GM12878 (cell line): ENCODE measurements around the gene ARID5B. TPM values are rescaled to one million over a fixed set of nuclear protein-coding genes. Genes with fewer than 3 reads are reported as not detected.
A peak's percentile ranks its signal among the peaks of the same experiment; 100 is the strongest.

Experiments
- CBFB ChIP-seq: IDR thresholded peaks from 2 replicates; pipeline ENCODE4 v1.6.1; 2016; ENCODE audit warnings: antibody characterized with exemption, low read depth
- DPF2 ChIP-seq: fragments of 450-650 bp; IDR thresholded peaks from 2 replicates; pipeline ENCODE4 v1.6.1; 2017; ENCODE audit warnings: mild to moderate bottlenecking
- E2F8 ChIP-seq: fragments of 450-650 bp; IDR thresholded peaks from 2 replicates; pipeline ENCODE4 v1.6.1; 2018; ENCODE audit warnings: mild to moderate bottlenecking, low read depth, moderate library complexity; ENCODE audit not compliant: partially characterized antibody
- EP300 ChIP-seq, 2 experiments: fragments of 150-350 bp in 1 of 2; IDR thresholded peaks; 2 replicates each; pipeline ENCODE4 v1.6.1; 2011 to 2012; ENCODE audit warnings: low read depth in 2 of 2, low read length in 2 of 2, borderline replicate concordance in 1 of 2, improper control_type of control experiment in 1 of 2, inconsistent platforms in 1 of 2; ENCODE audit not compliant: control insufficient read depth in 1 of 2
- GABPA ChIP-seq: IDR thresholded peaks from 2 replicates; pipeline ENCODE4 v1.6.1; 2014; ENCODE audit warnings: antibody characterized with exemption, low read depth, mild to moderate bottlenecking, inconsistent platforms
- MEF2B ChIP-seq: fragments of 450-650 bp; IDR thresholded peaks from 2 replicates; pipeline ENCODE4 v1.6.1; 2018; ENCODE audit warnings: mild to moderate bottlenecking, moderate library complexity; ENCODE audit not compliant: partially characterized antibody, poor library complexity, severe bottlenecking
- MTA3 ChIP-seq: IDR thresholded peaks from 2 replicates; pipeline ENCODE4 v1.6.1; 2012; ENCODE audit warnings: low read length, inconsistent platforms, borderline replicate concordance
- NKRF ChIP-seq: fragments of 450-650 bp; conservative IDR thresholded peaks from 2 replicates; pipeline ENCODE4 v1.6.1; 2017; ENCODE audit warnings: mild to moderate bottlenecking, moderate library complexity
- REST ChIP-seq: IDR thresholded peaks from 2 replicates; pipeline ENCODE4 v1.6.1; 2012; ENCODE audit warnings: mild to moderate bottlenecking, low read depth, low read length
- RUNX3 ChIP-seq: IDR thresholded peaks from 2 replicates; pipeline ENCODE4 v1.6.1; 2012; ENCODE audit warnings: low read length, inconsistent platforms
- SREBF2 ChIP-seq: IDR thresholded peaks from 2 replicates; pipeline ENCODE4 v1.6.1; 2012; ENCODE audit warnings: mild to moderate bottlenecking, low read length
- TAF1 ChIP-seq: IDR thresholded peaks from 2 replicates; pipeline ENCODE4 v1.6.1; 2011; ENCODE audit warnings: mild to moderate bottlenecking, low read depth, low read length, borderline replicate concordance
- TBL1XR1 ChIP-seq: IDR thresholded peaks from 2 replicates; pipeline ENCODE4 v1.6.1; 2012; ENCODE audit warnings: low read depth, low read length, improper control_type of control experiment
- USF2 ChIP-seq: IDR thresholded peaks from 2 replicates; pipeline ENCODE4 v1.6.1; 2011; ENCODE audit warnings: low read depth, low read length, improper control_type of control experiment, borderline replicate concordance
- ZBTB40 ChIP-seq: fragments of 450-650 bp; IDR thresholded peaks from 2 replicates; pipeline ENCODE4 v1.6.1; 2016; ENCODE audit warnings: mild to moderate bottlenecking, moderate library complexity, borderline replicate concordance
- ZNF207 ChIP-seq: fragments of 450-650 bp; IDR thresholded peaks from 2 replicates; pipeline ENCODE4 v1.6.1; 2014; ENCODE audit warnings: antibody characterized with exemption, mild to moderate bottlenecking, borderline replicate concordance
- ZNF384 ChIP-seq: IDR thresholded peaks from 2 replicates; pipeline ENCODE4 v1.6.1; 2012; ENCODE audit warnings: low read depth, mild to moderate bottlenecking, low read length, improper control_type of control experiment, borderline replicate concordance
- polyA plus RNA-seq, 11 experiments: library from polyadenylated mRNA; depleted of rRNA in 4 of 11; unstranded in 6 of 11; stranded (reverse) in 5 of 11; fragments of >200 nt; fragmentation: Nextera tagmentation in 4 of 11; fragmentation: Illumina TruSeq in 1 of 11; extraction: Ambion mirVana in 4 of 11; extraction: Trizol in 1 of 11; gene quantifications; 1 replicate in 1 of 11; 2 replicates in 10 of 11; pipeline versions ENCODE4 v1.2.1 to v1.2.3, GENCODE V29; 2011 to 2016; ENCODE audit warnings: inconsistent platforms in 2 of 11, missing spikeins in 2 of 11, low read depth in 1 of 11
- total RNA-seq, 4 experiments: library from RNA; depleted of rRNA in 3 of 4; stranded (reverse); fragments of >200 nt in 3 of 4; fragmentation: Illumina TruSeq in 1 of 4; extraction: Trizol in 1 of 4; gene quantifications; 2 replicates each; pipeline versions ENCODE4 v1.2.1 to v1.2.3, GENCODE V29; 2013 to 2021

The ARID5B gene
- total and polyA plus RNA-seq, 10 of the 15 experiments (the other 5 are each of a cell fraction or from before 2014, with no cell fraction given) = 2.7 to 8.5 (median 6.1) TPM

- no peak for TF ChIP-seq MTA3
- TF ChIP-seq USF2 = no peak
- TF ChIP-seq NKRF = no peak
- TF ChIP-seq ZBTB40 = no peak
- no peak for TF ChIP-seq REST
- TF ChIP-seq ZNF384 = no peak
- 0 out of 2 replicates have a peak, but pooled peaks have one; percentile 16 for TF ChIP-seq CBFB
- no peak for TF ChIP-seq GABPA
- no peak for TF ChIP-seq E2F8
- TF ChIP-seq DPF2 = no peak
- no peak for TF ChIP-seq SREBF2
- no peak for TF ChIP-seq TAF1
- TF ChIP-seq EP300 (IDR thresholded peaks at IDR 0.05; ENCODE audit: borderline replicate concordance in 1 of 2, control insufficient read depth in 1 of 2, low read depth in 2 of 2, low read length in 2 of 2) = peak in 1 of 2 experiments; percentile 55; a peak in 1 of 4 replicates
- peak; percentile 61 for TF ChIP-seq MEF2B
- TF ChIP-seq ZNF207 = no peak
- no peak for TF ChIP-seq TBL1XR1
- peak; percentile 73 for TF ChIP-seq RUNX3
Observed at GRCh38 chr10:61961278-61961677, 59.8 kb downstream of the ARID5B start (continued).
